ENCODE measurements around the gene AR. TPM values are rescaled to one million over a fixed set of nuclear protein-coding genes. Genes with fewer than 3 reads are reported as not detected.

AR gene
- total and polyA plus RNA-seq, 2 of the 8 experiments (the other 6 are each of a cell fraction or from before 2014, with no cell fraction given), result 7.1 to 10.7 TPM

DNA sequence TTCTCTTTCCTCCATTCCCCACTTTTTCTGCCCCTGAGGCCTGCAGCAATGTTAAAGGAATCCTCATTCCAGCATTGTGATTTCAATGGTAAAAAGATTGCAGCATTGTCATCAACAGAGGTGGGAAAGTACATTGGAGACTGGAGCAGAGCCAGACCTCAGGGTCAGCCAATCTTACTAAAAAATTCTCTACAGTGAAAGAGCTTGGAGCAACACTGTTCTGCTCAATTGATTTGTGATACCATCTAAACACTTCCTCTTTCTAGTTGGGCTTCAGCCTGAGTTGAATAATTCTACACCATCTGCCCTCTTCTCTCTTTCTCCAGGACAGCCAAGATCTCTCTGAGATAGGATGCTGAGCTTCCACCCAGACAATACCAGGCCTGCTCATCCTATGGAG, 176.5 kb downstream of the AR start:
- Histone ChIP-seq H2BK5ac (ENCODE audit: low read depth, low read length) (no peak overlapping the region), H3K36me3 (ENCODE audit: control insufficient read depth in 2 of 4, insufficient read depth in 4 of 4, low read length in 3 of 4) (peaks cover 0 to 5% (median 2%) of the 10 kb centered on the region in 4 experiments; a peak in 2 of 8 replicates), H2AK5ac (ENCODE audit: low read depth, low read length) (no peak overlapping the region), H4K91ac (replicated peaks; ENCODE audit: insufficient read length, low read length) (no peak overlapping the region), H4K20me1 (replicated peaks in 1 of 2; ENCODE audit: control insufficient read depth in 1 of 2, insufficient read depth in 2 of 2, low read length in 2 of 2) (no peaks in the 10 kb centered on the region), H3K27me3 (replicated peaks in 1 of 4; ENCODE audit: control insufficient read depth in 3 of 4, extremely low read depth in 1 of 4, insufficient read depth in 3 of 4, low read length in 3 of 4) (no peaks in the 10 kb centered on the region), H2BK12ac (ENCODE audit: low read depth, low read length) (no peak overlapping the region), H3K4me2 (ENCODE audit: insufficient read depth in 1 of 2, low read depth in 2 of 2, low read length in 2 of 2) (no peak overlapping the region), H3K14ac (ENCODE audit: insufficient read length) (no peak overlapping the region), H2AFZ (ENCODE audit: low read length) (no peak overlapping the region), H3K79me1 (ENCODE audit: low read depth, low read length) (no peaks in the 10 kb centered on the region), H3K56ac (replicated peaks; ENCODE audit: insufficient read length, low read depth, low read length) (no peak overlapping the region), H3K79me2 (ENCODE audit: control insufficient read depth in 1 of 2, insufficient read depth in 2 of 2, low read length in 2 of 2) (no peaks in the 10 kb centered on the region), H3K9ac (replicated peaks in 1 of 4; ENCODE audit: extremely low read depth in 1 of 4, low read depth in 3 of 4, low read length in 3 of 4) (no peak overlapping the region), H4K8ac (ENCODE audit: extremely low read depth, insufficient read depth, low read length) (no peak overlapping the region), H2BK15ac (ENCODE audit: low read length) (no peak overlapping the region), H4K5ac (ENCODE audit: insufficient read length, low read depth, low read length) (no peak overlapping the region), H3K18ac (ENCODE audit: extremely low read depth, low read length) (no peak overlapping the region), H3K23ac (ENCODE audit: insufficient read length) (no peak overlapping the region), H3K27ac (ENCODE audit: low read depth, low read length) (no peak overlapping the region), H2BK120ac (replicated peaks; ENCODE audit: low read depth, low read length) (no peak overlapping the region), H3K4me3 (ENCODE audit: extremely low read depth in 1 of 4, insufficient read depth in 2 of 4, low read depth in 3 of 4, low read length in 4 of 4) (no peak overlapping the region), H3K23me2 (ENCODE audit: low read depth, low read length) (no peaks in the 10 kb centered on the region; the same call in 1 of the 2 replicates), H3K4me1 (replicated peaks in 1 of 4; ENCODE audit: control insufficient read depth in 3 of 4, insufficient read depth in 4 of 4, low read length in 3 of 4) (no peaks in the 10 kb centered on the region), H3K9me3 (ENCODE audit: insufficient read depth in 2 of 2, low read depth in 1 of 2, low read length in 1 of 2) (no peaks in the 10 kb centered on the region), H2BK20ac (ENCODE audit: low read length) (no peak overlapping the region), H3K4ac (replicated peaks; ENCODE audit: insufficient read length, low read depth, low read length) (no peak overlapping the region)
- DNase-seq (ENCODE audit: low read depth in 1 of 2, low spot score in 2 of 2) (no peak), FAIRE-seq (no peak)
- TF ChIP-seq POLR2AphosphoS5 (IDR thresholded peaks at IDR 0.05; ENCODE audit: low read depth, low read length), result no peak
- TF ChIP-seq CBX8 (IDR thresholded peaks at IDR 0.05; ENCODE audit: borderline replicate concordance, low read depth, low read length), result no peak
- TF ChIP-seq, protein P1, sequence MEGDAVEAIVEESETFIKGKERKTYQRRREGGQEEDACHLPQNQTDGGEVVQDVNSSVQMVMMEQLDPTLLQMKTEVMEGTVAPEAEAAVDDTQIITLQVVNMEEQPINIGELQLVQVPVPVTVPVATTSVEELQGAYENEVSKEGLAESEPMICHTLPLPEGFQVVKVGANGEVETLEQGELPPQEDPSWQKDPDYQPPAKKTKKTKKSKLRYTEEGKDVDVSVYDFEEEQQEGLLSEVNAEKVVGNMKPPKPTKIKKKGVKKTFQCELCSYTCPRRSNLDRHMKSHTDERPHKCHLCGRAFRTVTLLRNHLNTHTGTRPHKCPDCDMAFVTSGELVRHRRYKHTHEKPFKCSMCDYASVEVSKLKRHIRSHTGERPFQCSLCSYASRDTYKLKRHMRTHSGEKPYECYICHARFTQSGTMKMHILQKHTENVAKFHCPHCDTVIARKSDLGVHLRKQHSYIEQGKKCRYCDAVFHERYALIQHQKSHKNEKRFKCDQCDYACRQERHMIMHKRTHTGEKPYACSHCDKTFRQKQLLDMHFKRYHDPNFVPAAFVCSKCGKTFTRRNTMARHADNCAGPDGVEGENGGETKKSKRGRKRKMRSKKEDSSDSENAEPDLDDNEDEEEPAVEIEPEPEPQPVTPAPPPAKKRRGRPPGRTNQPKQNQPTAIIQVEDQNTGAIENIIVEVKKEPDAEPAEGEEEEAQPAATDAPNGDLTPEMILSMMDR (IDR thresholded peaks at IDR 0.05; ENCODE audit: control extremely low read depth in 1 of 3, insufficient read depth in 1 of 3, low read depth in 1 of 3, low read length in 3 of 3), result no peak
- TF ChIP-seq HDAC2 (IDR thresholded peaks at IDR 0.05; ENCODE audit: borderline replicate concordance in 1 of 2, low read depth in 2 of 2, low read length in 2 of 2), result no peak
- TF ChIP-seq HDAC6 (IDR thresholded peaks at IDR 0.05; ENCODE audit: low read depth, low read length), result no peak
- TF ChIP-seq GTF2F1 (IDR thresholded peaks at IDR 0.05; ENCODE audit: borderline replicate concordance, low read depth, low read length), result no peak
- TF ChIP-seq TEAD4 (IDR thresholded peaks at IDR 0.05; ENCODE audit: low read depth, low read length), result no peak
- ChIA-PET CTCF (ENCODE audit: partially characterized antibody) (interaction anchor here (0.5 kb wide), 1 partner anchor 48 kb away, joined by 3 read pairs; no protein-coding TSS in a partner anchor), POLR2A (ENCODE audit: partially characterized antibody) (no interaction called here)

Data from H1 (cell line).